Measurements from ENCODE around the gene SERPINC1. TPM values are rescaled to one million over a fixed set of nuclear protein-coding genes. Genes with fewer than 3 reads are reported as not detected.
"Not testable (repeated sequence)": the region's sequence is repeated elsewhere in the genome, so short reads cannot be mapped to it uniquely, and the experiment has no call there.

SERPINC1 gene
- total RNA-seq, 2 donors from 2014 or later = 0.35 to 0.77 TPM

DNA sequence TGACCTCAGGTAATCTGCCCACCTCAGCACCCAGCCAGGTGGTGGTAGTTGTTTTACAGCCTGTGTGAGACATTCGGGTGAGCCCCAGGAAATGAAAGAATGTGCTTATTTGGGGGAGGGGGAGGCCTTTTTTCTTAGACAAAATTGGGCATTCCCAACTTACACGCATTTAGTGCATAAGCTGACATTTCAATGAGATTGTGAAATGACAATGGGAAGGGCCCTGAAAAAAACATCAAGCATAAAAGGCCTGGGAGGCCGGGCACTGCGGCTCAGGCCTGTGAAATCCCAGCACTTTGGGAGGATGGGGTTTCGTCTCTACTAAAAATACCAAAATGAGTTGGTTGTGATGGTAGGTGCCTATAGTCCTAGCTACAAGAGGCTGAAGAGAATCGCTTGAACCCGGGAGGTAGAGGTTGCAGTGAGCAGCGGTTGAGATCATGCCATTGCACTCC lies 54.3 kb downstream of the SERPINC1 start:
- Mint-ChIP-seq H3K36me3 (ENCODE audit: low read depth) (peaks cover 93% of the 10 kb centered on the region), H3K9me3 (no peaks in the 10 kb centered on the region), H3K27me3 (no peaks in the 10 kb centered on the region), H3K4me1 (peaks cover 18% of the 10 kb centered on the region), H3K4me3 (peak overlapping the region; percentile 88), H3K27ac (peak overlapping the region; percentile 93)
- no peak for ATAC-seq (replicated peaks)

DNA sequence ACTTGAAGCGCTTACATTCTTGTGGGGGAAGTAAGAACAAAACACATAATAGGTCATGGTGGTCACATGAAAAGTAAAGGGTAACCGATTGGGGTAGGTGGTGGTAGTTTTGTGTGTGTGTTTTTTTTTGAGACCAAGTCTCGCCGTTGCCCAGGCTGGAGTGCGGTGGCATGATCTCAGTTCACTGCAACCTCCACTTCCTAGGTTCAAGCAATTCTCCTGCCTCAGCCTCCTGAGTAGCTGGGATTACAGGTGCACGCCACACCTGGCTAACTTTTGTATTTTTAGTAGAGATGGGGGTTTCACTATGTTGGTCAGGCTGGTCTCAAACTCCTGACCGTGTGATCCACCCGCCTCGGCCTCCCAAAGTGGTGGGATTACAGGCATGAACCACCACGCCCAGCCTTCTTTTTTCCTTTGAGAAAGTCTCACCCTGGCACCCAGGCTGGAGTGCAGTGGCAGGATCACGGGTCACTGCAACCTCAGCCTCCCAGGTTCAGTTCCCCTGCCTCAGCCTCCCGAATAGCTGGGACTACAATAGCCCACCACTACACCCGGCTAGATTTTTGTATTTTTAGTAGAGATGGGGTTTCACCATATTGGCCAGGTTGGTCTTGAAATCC lies 54.9 kb downstream of the SERPINC1 start:
- H3K36me3 Mint-ChIP-seq (ENCODE audit: low read depth) = peaks cover 93% of the 10 kb centered on the region
- ATAC-seq (replicated peaks); H3K9me3 Mint-ChIP-seq; H3K27me3 Mint-ChIP-seq: not testable (repeated sequence)
- peak overlapping the region; percentile 93 for H3K27ac Mint-ChIP-seq
- peaks cover 18% of the 10 kb centered on the region for H3K4me1 Mint-ChIP-seq
- peak overlapping the region; percentile 88 for H3K4me3 Mint-ChIP-seq

DNA sequence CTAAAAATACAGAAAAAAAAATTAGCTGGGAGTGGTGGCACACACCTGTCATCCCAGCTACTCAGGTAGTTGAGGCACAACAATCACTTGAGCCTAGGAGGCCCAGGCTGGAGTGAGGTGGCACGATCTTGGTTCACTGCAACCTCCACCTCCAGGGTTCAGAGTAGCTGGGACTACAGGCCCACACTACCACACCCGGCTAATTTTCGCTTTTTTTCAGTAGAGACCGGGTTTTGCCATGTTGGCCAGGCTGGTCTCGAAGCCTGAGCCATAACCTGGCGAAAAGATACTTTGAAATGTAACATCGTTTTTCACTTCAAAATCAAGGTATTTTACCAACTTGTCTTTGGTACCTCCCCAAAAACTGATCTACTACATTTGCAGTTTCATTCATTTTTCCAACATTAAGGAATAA lies 55.4 kb downstream of the SERPINC1 start:
- Mint-ChIP-seq H3K4me3 (no peak overlapping the region), H3K9me3 (no peaks in the 10 kb centered on the region), H3K36me3 (ENCODE audit: low read depth) (peaks cover 89% of the 10 kb centered on the region), H3K4me1 (peaks cover 18% of the 10 kb centered on the region), H3K27ac (peak overlapping the region; percentile 52), H3K27me3 (no peaks in the 10 kb centered on the region)
- no peak for ATAC-seq (replicated peaks)

DNA sequence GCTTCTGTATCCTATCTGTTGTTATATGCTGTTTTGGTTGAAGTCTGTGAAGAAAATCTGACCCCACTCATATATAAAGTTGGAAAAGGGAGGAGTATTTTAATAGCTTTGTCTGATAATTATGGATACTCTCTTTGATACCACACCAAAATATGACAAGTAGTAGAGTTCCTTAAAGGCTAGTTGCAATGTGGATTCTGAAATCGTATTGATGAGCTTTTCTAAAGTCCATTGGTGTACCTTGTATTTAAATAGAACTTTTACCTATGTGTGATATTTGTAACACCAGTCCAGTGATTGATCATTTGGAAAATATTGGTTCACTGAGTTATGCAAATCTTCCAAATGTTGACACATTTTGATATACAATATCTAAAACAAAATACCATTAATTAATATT lies 57.1 kb downstream of the SERPINC1 start:
- H3K4me1 Mint-ChIP-seq = peaks cover 13% of the 10 kb centered on the region
- ATAC-seq (replicated peaks) = no peak
- H3K27ac Mint-ChIP-seq = no peak overlapping the region
- no peak overlapping the region for H3K4me3 Mint-ChIP-seq
- no peaks in the 10 kb centered on the region for H3K27me3 Mint-ChIP-seq
- H3K36me3 Mint-ChIP-seq (ENCODE audit: low read depth) = peaks cover 89% of the 10 kb centered on the region
- no peaks in the 10 kb centered on the region for H3K9me3 Mint-ChIP-seq

DNA sequence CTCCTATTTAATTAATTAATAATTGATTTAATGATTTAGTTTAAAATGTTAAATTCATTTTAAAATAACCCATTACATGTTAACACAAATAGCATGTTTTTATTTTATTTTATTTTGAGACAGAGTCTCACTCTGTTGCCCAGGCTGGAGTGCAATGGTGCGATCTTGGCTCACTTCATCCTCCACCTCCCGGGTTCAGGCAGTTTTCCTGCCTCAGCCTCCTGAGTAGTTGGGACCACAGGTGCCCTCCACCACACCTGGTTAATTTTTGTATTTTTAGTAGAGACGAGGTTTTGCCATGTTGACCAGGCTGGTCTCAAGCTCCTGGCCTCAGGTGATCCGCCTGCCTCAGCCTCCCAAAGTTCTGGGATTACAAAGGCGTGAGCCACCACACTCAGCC lies 57.6 kb downstream of the SERPINC1 start:
- peaks cover 89% of the 10 kb centered on the region for H3K36me3 Mint-ChIP-seq (ENCODE audit: low read depth)
- not testable (repeated sequence) for H3K9me3 Mint-ChIP-seq; H3K27me3 Mint-ChIP-seq; H3K27ac Mint-ChIP-seq; ATAC-seq (replicated peaks); H3K4me3 Mint-ChIP-seq; H3K4me1 Mint-ChIP-seq

DNA sequence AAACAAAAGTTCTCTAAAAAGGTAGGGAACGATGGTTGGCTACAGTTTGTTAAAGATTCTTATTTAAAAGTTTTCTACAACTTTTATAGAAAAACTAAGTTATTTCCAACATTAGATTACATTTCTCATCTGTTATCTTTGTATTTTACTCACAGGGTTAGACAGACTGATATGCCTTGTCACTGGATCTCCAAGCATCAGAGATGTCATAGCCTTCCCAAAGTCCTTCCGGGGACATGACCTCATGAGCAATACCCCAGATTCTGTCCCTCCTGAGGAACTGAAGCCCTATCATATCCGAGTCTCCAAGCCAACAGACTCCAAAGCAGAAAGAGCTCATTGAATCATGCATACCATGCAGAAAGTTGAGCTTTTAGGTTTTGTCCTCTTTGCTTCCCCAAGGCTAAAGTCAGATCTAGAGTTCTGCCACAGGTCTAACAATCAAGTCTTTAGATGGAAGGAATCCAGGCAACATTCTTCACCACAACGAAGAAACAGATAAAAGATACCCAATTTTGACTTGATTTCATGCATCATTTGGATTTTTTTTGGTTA lies 59.7 kb downstream of the SERPINC1 start:
- ATAC-seq (replicated peaks) = no peak
- H3K4me3 Mint-ChIP-seq = no peak overlapping the region
- H3K27me3 Mint-ChIP-seq = no peaks in the 10 kb centered on the region
- H3K36me3 Mint-ChIP-seq (ENCODE audit: low read depth) = peaks cover 89% of the 10 kb centered on the region
- H3K4me1 Mint-ChIP-seq = no peaks in the 10 kb centered on the region
- peak overlapping the region; percentile 55 for H3K27ac Mint-ChIP-seq
- no peaks in the 10 kb centered on the region for H3K9me3 Mint-ChIP-seq

DNA sequence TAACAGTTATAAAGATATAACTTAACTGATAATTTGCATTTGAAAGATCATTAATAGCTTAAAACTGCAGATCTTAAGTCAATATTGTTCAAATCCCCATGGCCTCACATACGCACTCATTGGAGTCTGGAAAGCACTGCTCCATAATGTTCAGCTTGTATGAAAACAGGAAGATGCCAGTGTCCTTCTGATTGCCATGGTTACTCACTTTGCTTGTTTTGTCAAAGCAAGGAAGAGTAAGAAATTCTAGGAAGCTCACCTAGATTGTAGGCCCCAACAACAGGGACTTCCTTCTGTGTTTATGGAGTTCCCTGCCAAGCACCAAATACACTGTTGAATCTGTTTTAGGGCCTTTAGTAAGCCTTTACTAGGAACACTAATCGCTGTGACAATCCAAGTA lies 60.2 kb downstream of the SERPINC1 start:
- peaks cover 89% of the 10 kb centered on the region for H3K36me3 Mint-ChIP-seq (ENCODE audit: low read depth)
- no peak overlapping the region for H3K27ac Mint-ChIP-seq
- no peaks in the 10 kb centered on the region for H3K4me1 Mint-ChIP-seq
- H3K4me3 Mint-ChIP-seq = no peak overlapping the region
- H3K27me3 Mint-ChIP-seq = no peaks in the 10 kb centered on the region
- H3K9me3 Mint-ChIP-seq = no peaks in the 10 kb centered on the region
- ATAC-seq (replicated peaks) = no peak

DNA sequence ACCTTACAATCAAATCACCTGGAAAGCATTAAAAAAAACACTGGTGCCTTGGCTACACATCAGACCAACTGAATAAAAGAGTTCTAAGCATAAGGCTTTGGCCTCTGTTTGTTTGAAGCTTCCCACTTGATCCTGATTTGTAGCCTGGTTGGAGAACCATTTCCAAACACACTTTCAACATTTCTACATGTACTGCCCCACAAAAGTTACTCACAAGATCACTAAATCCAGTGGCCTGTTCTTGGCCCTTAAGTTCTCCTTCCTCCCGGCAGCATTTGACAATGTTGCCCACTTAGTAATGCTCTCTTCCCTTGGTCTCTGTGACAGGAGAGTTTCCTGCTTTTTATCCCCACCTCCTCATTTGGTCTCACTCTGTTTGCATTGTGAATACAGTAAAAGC lies 61.1 kb downstream of the SERPINC1 start:
- H3K4me1 Mint-ChIP-seq = no peaks in the 10 kb centered on the region
- no peaks in the 10 kb centered on the region for H3K9me3 Mint-ChIP-seq
- H3K27me3 Mint-ChIP-seq = no peaks in the 10 kb centered on the region
- peaks cover 93% of the 10 kb centered on the region for H3K36me3 Mint-ChIP-seq (ENCODE audit: low read depth)
- peak overlapping the region; percentile 6 for H3K27ac Mint-ChIP-seq
- H3K4me3 Mint-ChIP-seq = no peak overlapping the region
- no peak for ATAC-seq (replicated peaks)

Other genes with a start within 250 kb of the SERPINC1 start
- not detected for gene ANKRD45, start 247.5 kb downstream of the SERPINC1 start, total RNA-seq
- gene KLHL20, start 202.3 kb downstream of the SERPINC1 start, total RNA-seq = 10 to 100 TPM; 12.5 to 16.1 TPM
- gene DARS2, start 92.7 kb downstream of the SERPINC1 start, total RNA-seq = 10 to 100 TPM; 25.8 to 38.5 TPM
- 10 to 100 TPM; 25.5 to 33.9 TPM for gene CENPL, start 92.4 kb downstream of the SERPINC1 start, total RNA-seq
- gene GAS5, start 49.3 kb downstream of the SERPINC1 start, total RNA-seq = 100 to 1,000 TPM; 646 to 717 TPM
- 10 to 100 TPM; 10.4 to 14.2 TPM for gene ZBTB37, start 48.9 kb downstream of the SERPINC1 start, total RNA-seq
- gene RC3H1, start 105.0 kb upstream of the SERPINC1 start, total RNA-seq = 10 to 100 TPM; 25.4 to 38.5 TPM
- 10 to 100 TPM; 38.4 to 54.1 TPM for gene RABGAP1L, start 242.2 kb upstream of the SERPINC1 start, total RNA-seq

Measured in activated T-helper 17 cell treated with anti-CD3 and anti-CD28 coated beads, Interleukin-2, amount 50 U/mL, for 72 hours (primary cell).